ENCODE measurements around the gene ADK.

The ADK gene

DNA sequence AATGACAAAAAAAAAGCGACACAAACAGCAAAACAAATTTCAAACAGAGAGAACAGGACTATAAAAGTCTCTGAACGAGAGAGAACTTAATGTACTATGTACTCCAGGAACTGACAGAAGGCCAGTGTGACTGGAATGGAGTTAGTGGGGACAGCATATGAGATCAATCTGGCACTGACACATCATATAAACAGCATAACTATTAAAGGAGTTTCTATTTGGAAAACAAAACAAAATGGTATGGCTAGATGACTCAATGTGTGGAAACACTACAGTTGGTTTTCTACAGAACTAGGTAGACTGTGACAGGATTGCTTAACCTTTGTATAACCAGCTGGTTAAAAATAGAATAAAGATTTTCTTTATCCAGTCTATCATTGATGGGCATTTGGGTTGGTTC, 442.4 kb downstream of the ADK start:
- Histone ChIP-seq H3K79me2 (ENCODE audit: insufficient read depth, low read depth) (no peaks in the 10 kb centered on the region), H4K20me1 (ENCODE audit: insufficient read depth) (no peaks in the 10 kb centered on the region), H2AFZ (ENCODE audit: low read depth) (no peak overlapping the region), H3K4me1 (ENCODE audit: low read depth, poor library complexity, severe bottlenecking) (peaks cover 89% of the 10 kb centered on the region), H3K36me3 (ENCODE audit: insufficient read depth) (no peaks in the 10 kb centered on the region), H3K27ac (no peak overlapping the region), H3K4me3 (IDR thresholded peaks at IDR 0.05; ENCODE audit: insufficient read depth, low read depth, low read length) (no peak overlapping the region), H3K9ac (no peak overlapping the region), H3K27me3 (ENCODE audit: insufficient read depth, low read depth) (no peaks in the 10 kb centered on the region), H3K4me2 (peak overlapping the region; percentile 75; the same call in 1 of the 2 replicates)
- TF ChIP-seq, protein P1, sequence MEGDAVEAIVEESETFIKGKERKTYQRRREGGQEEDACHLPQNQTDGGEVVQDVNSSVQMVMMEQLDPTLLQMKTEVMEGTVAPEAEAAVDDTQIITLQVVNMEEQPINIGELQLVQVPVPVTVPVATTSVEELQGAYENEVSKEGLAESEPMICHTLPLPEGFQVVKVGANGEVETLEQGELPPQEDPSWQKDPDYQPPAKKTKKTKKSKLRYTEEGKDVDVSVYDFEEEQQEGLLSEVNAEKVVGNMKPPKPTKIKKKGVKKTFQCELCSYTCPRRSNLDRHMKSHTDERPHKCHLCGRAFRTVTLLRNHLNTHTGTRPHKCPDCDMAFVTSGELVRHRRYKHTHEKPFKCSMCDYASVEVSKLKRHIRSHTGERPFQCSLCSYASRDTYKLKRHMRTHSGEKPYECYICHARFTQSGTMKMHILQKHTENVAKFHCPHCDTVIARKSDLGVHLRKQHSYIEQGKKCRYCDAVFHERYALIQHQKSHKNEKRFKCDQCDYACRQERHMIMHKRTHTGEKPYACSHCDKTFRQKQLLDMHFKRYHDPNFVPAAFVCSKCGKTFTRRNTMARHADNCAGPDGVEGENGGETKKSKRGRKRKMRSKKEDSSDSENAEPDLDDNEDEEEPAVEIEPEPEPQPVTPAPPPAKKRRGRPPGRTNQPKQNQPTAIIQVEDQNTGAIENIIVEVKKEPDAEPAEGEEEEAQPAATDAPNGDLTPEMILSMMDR (conservative IDR thresholded peaks at IDR 0.05; ENCODE audit: low read depth, low read length) = no peak

GRCh38 chr10:74596713-74597112, 445.7 kb downstream of the ADK start:
- TF ChIP-seq, protein P1 (conservative IDR thresholded peaks at IDR 0.05; ENCODE audit: low read depth, low read length) = no peak
- H3K9ac ChIP-seq = no peak overlapping the region
- H4K20me1 ChIP-seq (ENCODE audit: insufficient read depth) = no peaks in the 10 kb centered on the region
- peak overlapping the region; percentile 98 for H3K27ac ChIP-seq
- no peaks in the 10 kb centered on the region for H3K27me3 ChIP-seq (ENCODE audit: insufficient read depth, low read depth)
- no peak overlapping the region for H2AFZ ChIP-seq (ENCODE audit: low read depth)
- H3K4me2 ChIP-seq = peak overlapping the region; percentile 100
- H3K4me1 ChIP-seq (ENCODE audit: low read depth, poor library complexity, severe bottlenecking) = peaks cover 91% of the 10 kb centered on the region
- H3K4me3 ChIP-seq (IDR thresholded peaks at IDR 0.05; ENCODE audit: insufficient read depth, low read depth, low read length) = no peak overlapping the region
- no peaks in the 10 kb centered on the region for H3K36me3 ChIP-seq (ENCODE audit: insufficient read depth)
- no peaks in the 10 kb centered on the region for H3K79me2 ChIP-seq (ENCODE audit: insufficient read depth, low read depth)

DNA sequence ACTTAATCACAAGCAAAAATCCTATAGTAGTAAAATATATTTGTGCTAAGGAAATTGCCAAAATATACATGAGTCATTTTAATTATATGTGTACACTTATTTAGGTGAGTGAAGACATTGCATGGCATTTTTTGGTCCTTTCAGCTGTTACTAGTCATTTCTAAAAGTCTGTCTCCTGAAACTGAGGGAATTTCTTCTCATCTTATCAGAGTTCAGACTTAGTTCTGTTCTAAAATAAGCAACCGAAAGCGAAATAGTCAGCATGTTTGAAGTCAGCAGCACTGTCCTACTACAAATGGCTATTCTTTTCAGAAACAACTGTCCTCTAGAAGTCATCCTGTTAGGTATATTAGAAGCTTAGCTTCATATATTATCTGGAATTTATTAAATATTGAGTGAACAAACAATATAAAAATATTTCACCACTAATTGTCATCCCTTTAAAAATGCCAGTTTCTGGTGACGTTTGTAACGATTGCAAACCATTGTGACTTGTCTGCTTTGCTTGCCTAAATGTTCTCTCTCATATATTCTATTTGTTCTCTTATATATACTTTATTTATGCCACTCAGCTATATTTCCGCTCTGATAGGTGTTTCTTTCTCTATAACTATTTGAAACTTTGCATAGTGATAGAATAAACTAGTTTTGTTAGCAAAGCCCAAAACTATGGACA, 448.0 kb downstream of the ADK start:
- peak overlapping the region; percentile 100 for H3K4me2 ChIP-seq

GRCh38 chr10:74599672-74600071, 448.7 kb downstream of the ADK start:
- H2AFZ ChIP-seq (ENCODE audit: low read depth) = peak overlapping the region; percentile 16; the same call in 1 of the 2 replicates
- no peaks in the 10 kb centered on the region for H3K27me3 ChIP-seq (ENCODE audit: insufficient read depth, low read depth)
- no peaks in the 10 kb centered on the region for H4K20me1 ChIP-seq (ENCODE audit: insufficient read depth)
- H3K4me3 ChIP-seq (IDR thresholded peaks at IDR 0.05; ENCODE audit: insufficient read depth, low read depth, low read length) = no peak overlapping the region
- TF ChIP-seq, protein P1 (conservative IDR thresholded peaks at IDR 0.05; ENCODE audit: low read depth, low read length) = no peak
- H3K9ac ChIP-seq = peak overlapping the region; percentile 67
- H3K36me3 ChIP-seq (ENCODE audit: insufficient read depth) = no peaks in the 10 kb centered on the region
- H3K27ac ChIP-seq = peak overlapping the region; percentile 98
- peaks cover 62% of the 10 kb centered on the region for H3K4me1 ChIP-seq (ENCODE audit: low read depth, poor library complexity, severe bottlenecking)
- H3K79me2 ChIP-seq (ENCODE audit: insufficient read depth, low read depth) = no peaks in the 10 kb centered on the region
- peak overlapping the region; percentile 100 for H3K4me2 ChIP-seq

More for the DNA sequence above, 448.0 kb downstream of the ADK start:
- TF ChIP-seq, protein P1 (conservative IDR thresholded peaks at IDR 0.05; ENCODE audit: low read depth, low read length) = no peak
- Histone ChIP-seq H4K20me1 (ENCODE audit: insufficient read depth) (no peaks in the 10 kb centered on the region), H3K36me3 (ENCODE audit: insufficient read depth) (no peaks in the 10 kb centered on the region), H2AFZ (ENCODE audit: low read depth) (peak overlapping the region; percentile 49), H3K4me3 (IDR thresholded peaks at IDR 0.05; ENCODE audit: insufficient read depth, low read depth, low read length) (no peak overlapping the region), H3K79me2 (ENCODE audit: insufficient read depth, low read depth) (no peaks in the 10 kb centered on the region), H3K4me1 (ENCODE audit: low read depth, poor library complexity, severe bottlenecking) (peaks cover 68% of the 10 kb centered on the region), H3K9ac (peak overlapping the region; percentile 67), H3K27ac (peak overlapping the region; percentile 98), H3K27me3 (ENCODE audit: insufficient read depth, low read depth) (no peaks in the 10 kb centered on the region)
